ENCODE measurements around the gene SPTBN5. TPM values are rescaled to one million over a fixed set of nuclear protein-coding genes. Genes with fewer than 3 reads are reported as not detected.

SPTBN5 gene
- total RNA-seq, 2 experiments from 2014 or later = 0.11 to 0.14 TPM

- ChIA-PET CTCF (interaction anchor here (1.4 kb wide), 1 partner anchor 104 kb away, joined by 3 read pairs; no protein-coding TSS in a partner anchor), POLR2A (no interaction called here)
- Mint-ChIP-seq H3K27ac (no peak overlapping the region), H3K36me3 (ENCODE audit: low read depth) (no peaks in the 10 kb centered on the region), H3K4me1 (ENCODE audit: low read depth) (peaks cover 4% of the 10 kb centered on the region), H3K4me3 (no peak overlapping the region), H3K27me3 (peaks cover 11% of the 10 kb centered on the region), H3K9me3 (no peaks in the 10 kb centered on the region)
- intact Hi-C loops (cut with micrococcal nuclease) = no loop called here
- ATAC-seq (no peak), DNase-seq (no peak)
- no peak for TF ChIP-seq CTCF (IDR thresholded peaks at IDR 0.05)
Measured at GRCh38 chr15:41876689-41877088, 17.2 kb downstream of the SPTBN5 start.

GRCh38 chr15:41876007-41876406 is 17.8 kb downstream of the SPTBN5 start:
- CTCF ChIA-PET = interaction anchor here (0.7 to 1.4 kb wide), 2 partner anchors 103 to 108 kb away, joined by 3 read pairs; no protein-coding TSS in a partner anchor
- H3K4me1 Mint-ChIP-seq (ENCODE audit: low read depth) = peaks cover 3% of the 10 kb centered on the region
- intact Hi-C loops (cut with micrococcal nuclease) = no loop called here
- no peaks in the 10 kb centered on the region for H3K36me3 Mint-ChIP-seq (ENCODE audit: low read depth)
- ATAC-seq = no peak
- no peak for TF ChIP-seq CTCF (IDR thresholded peaks at IDR 0.05)
- no peak overlapping the region for H3K4me3 Mint-ChIP-seq
- DNase-seq = no peak
- no peak overlapping the region for H3K27ac Mint-ChIP-seq
- H3K9me3 Mint-ChIP-seq = no peaks in the 10 kb centered on the region
- peaks cover 5% of the 10 kb centered on the region for H3K27me3 Mint-ChIP-seq
- POLR2A ChIA-PET = interaction anchor here (0.7 kb wide), 1 partner anchor 98 kb away, joined by 3 read pairs; no protein-coding TSS in a partner anchor

- ChIA-PET POLR2A (interaction anchor here (0.7 kb wide), 1 partner anchor 62 kb away, joined by 3 read pairs; no protein-coding TSS in a partner anchor), CTCF (interaction anchor here (0.6 to 1.2 kb wide), 2 partner anchors 30 to 95 kb away, joined by 4 to 5 read pairs; no protein-coding TSS in a partner anchor)
- H3K4me3 Mint-ChIP-seq = no peak overlapping the region
- no peaks in the 10 kb centered on the region for H3K27me3 Mint-ChIP-seq
- H3K27ac Mint-ChIP-seq = no peak overlapping the region
- ATAC-seq = no peak
- intact Hi-C loops (cut with micrococcal nuclease) = no loop called here
- H3K9me3 Mint-ChIP-seq = no peaks in the 10 kb centered on the region
- H3K4me1 Mint-ChIP-seq (ENCODE audit: low read depth) = peaks cover 9% of the 10 kb centered on the region
- no peak for DNase-seq
- no peak for TF ChIP-seq CTCF (IDR thresholded peaks at IDR 0.05)
- no peaks in the 10 kb centered on the region for H3K36me3 Mint-ChIP-seq (ENCODE audit: low read depth)
Measured at GRCh38 chr15:41874736-41875135, 19.1 kb downstream of the SPTBN5 start.

- H3K36me3 Mint-ChIP-seq (ENCODE audit: low read depth) = no peaks in the 10 kb centered on the region
- H3K9me3 Mint-ChIP-seq = no peaks in the 10 kb centered on the region
- H3K27ac Mint-ChIP-seq = no peak overlapping the region
- intact Hi-C loops (cut with micrococcal nuclease) = no loop called here
- CTCF ChIA-PET = no interaction called here
- H3K4me1 Mint-ChIP-seq (ENCODE audit: low read depth) = peaks cover 9% of the 10 kb centered on the region
- ATAC-seq = no peak
- DNase-seq = no peak
- POLR2A ChIA-PET = no interaction called here
- no peak for TF ChIP-seq CTCF (IDR thresholded peaks at IDR 0.05)
- H3K4me3 Mint-ChIP-seq = no peak overlapping the region
- no peaks in the 10 kb centered on the region for H3K27me3 Mint-ChIP-seq
Measured at GRCh38 chr15:41873711-41874110, 20.1 kb downstream of the SPTBN5 start.

- H3K9me3 Mint-ChIP-seq = no peaks in the 10 kb centered on the region
- H3K27me3 Mint-ChIP-seq = no peaks in the 10 kb centered on the region
- intact Hi-C loops (cut with micrococcal nuclease) = no loop called here
- no peaks in the 10 kb centered on the region for H3K36me3 Mint-ChIP-seq (ENCODE audit: low read depth)
- CTCF ChIA-PET = no interaction called here
- no peak for TF ChIP-seq CTCF (IDR thresholded peaks at IDR 0.05)
- ATAC-seq (no peak), DNase-seq (no peak)
- POLR2A ChIA-PET = no interaction called here
- peaks cover 9% of the 10 kb centered on the region for H3K4me1 Mint-ChIP-seq (ENCODE audit: low read depth)
- H3K4me3 Mint-ChIP-seq = no peak overlapping the region
- no peak overlapping the region for H3K27ac Mint-ChIP-seq
Measured at GRCh38 chr15:41872166-41872747, 21.6 kb downstream of the SPTBN5 start.
